Measurements from ENCODE around the gene DPYD.

Gene DPYD

DNA sequence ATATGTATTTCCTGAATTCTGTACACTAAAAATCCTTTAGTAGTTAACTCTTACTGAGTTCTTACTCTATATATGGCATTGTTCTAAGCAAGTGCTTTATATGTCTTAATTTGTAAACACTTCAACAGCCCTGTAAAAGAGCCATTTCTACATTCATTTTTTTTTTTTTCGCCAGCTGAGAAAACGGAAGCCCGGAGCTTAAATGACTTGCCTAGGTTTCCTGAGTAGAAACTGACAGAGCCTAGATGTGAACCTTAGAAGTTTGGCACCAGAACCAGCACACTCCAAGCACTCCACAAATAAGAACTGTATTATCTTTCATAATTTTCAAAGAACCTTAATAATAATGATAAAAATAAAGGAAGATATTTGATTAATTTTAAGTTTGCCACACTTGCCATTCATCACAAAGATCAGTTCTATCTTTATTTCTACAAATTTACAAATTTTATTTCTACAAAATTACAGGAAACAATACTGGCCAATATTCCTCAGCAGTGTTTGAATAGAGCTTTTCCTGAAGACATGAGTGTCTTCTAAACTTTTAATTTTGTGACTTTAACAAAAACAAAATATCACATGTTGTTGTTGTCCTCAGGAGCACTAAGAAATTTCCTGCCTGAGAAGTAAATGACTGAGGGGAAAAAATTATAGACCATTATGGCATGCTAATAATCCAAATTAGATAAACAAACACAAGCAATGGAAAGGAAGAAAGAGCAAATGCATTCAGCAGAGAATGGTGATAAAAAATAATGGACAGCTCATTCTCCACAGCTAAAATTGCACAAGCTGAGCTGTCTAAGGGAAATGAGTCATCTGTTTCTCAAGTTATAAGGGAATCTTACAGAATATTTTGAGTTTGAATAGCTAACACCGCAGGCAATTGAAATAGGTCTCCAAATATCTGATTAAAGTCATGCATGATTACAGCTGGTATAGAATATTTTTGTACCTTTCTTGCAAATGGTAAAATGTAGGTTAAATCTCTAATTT is 71.2 kb downstream of the DPYD start:
- TF ChIP-seq, protein P1, sequence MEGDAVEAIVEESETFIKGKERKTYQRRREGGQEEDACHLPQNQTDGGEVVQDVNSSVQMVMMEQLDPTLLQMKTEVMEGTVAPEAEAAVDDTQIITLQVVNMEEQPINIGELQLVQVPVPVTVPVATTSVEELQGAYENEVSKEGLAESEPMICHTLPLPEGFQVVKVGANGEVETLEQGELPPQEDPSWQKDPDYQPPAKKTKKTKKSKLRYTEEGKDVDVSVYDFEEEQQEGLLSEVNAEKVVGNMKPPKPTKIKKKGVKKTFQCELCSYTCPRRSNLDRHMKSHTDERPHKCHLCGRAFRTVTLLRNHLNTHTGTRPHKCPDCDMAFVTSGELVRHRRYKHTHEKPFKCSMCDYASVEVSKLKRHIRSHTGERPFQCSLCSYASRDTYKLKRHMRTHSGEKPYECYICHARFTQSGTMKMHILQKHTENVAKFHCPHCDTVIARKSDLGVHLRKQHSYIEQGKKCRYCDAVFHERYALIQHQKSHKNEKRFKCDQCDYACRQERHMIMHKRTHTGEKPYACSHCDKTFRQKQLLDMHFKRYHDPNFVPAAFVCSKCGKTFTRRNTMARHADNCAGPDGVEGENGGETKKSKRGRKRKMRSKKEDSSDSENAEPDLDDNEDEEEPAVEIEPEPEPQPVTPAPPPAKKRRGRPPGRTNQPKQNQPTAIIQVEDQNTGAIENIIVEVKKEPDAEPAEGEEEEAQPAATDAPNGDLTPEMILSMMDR (IDR thresholded peaks at IDR 0.05; ENCODE audit: low read depth, low read length, missing control alignments) = no peak
- H3K4me3 ChIP-seq (replicated peaks; ENCODE audit: low read depth, low read length) = no peak overlapping the region

DNA sequence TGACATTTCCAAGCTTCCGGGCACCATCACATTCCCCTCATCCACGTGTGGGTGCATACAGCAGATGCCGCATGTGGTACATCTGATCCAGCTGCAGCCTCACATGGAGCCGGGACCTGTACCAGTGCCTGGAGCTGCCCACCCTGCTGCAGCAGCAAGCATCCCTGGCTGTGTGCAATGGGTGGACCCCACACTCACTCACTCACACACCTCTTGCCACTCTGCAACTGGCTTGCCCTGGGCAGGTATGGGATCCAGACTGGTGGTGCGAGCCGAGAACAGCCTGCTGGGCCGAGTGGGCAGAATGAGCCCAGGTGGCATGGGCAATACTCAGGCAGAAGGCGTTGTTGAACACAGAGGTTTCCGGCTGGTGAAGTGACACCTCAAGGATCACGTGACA is 75.0 kb downstream of the DPYD start:
- TF ChIP-seq, protein P1 (IDR thresholded peaks at IDR 0.05; ENCODE audit: low read depth, low read length, missing control alignments) = no peak
- DNase-seq (ENCODE audit: extremely low read depth, low read depth) = no peak
- no peak overlapping the region for H3K4me3 ChIP-seq (replicated peaks; ENCODE audit: low read depth, low read length)

More for the DNA sequence above, 71.2 kb downstream of the DPYD start:
- DNase-seq (ENCODE audit: extremely low read depth, low read depth) = peak; percentile 59

DNA sequence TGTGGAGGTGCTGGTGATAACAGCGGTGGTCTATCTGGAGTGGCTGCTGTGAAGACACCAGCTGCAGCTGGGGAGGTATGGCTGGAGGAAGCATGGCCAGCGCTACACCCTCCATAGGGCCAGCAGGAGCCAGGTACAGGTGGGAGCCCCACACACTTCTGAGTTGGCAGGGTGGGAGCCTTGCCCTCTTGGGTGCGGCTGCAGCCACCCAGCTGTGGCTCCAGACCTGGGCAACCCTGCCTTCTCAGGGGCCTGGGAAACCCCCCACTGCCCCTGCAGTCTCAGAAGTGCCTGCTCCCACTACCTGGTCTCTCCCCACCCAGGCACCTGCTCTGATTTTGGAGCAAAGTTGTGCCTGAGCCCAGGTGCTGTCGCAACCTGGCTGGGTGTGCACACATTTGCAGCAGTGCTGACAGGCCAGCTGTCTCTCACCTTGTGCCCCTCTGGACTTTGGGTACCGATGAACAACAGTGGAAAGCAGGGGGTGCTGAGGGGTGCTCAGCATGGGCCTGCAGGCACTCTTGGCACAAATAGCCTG is 76.2 kb downstream of the DPYD start:
- DNase-seq (ENCODE audit: extremely low read depth, low read depth) = no peak
- TF ChIP-seq, protein P1 (IDR thresholded peaks at IDR 0.05; ENCODE audit: low read depth, low read length, missing control alignments) = no peak
- H3K4me3 ChIP-seq (replicated peaks; ENCODE audit: low read depth, low read length) = no peak overlapping the region

DNA sequence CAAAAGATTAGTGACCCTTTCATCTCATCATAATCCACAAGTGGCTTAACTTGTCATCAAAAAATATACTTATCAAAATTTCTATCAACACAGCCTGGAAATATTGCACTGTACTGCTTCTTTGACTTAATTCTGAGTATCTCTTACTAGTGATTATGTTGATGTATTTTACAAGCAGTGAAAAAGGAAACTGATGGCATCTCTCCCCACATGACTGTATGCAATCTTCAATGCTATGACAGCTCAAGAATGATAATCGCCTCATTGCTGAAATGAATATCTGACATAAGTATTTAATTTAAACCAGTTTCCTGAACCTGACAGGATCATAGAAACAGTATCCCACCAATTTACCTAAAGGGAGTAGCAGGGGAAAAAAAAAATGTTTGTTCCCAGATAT is 79.5 kb downstream of the DPYD start:
- no peak for DNase-seq (ENCODE audit: extremely low read depth, low read depth)
- TF ChIP-seq, protein P1 (IDR thresholded peaks at IDR 0.05; ENCODE audit: low read depth, low read length, missing control alignments) = no peak
- no peak overlapping the region for H3K4me3 ChIP-seq (replicated peaks; ENCODE audit: low read depth, low read length)

DNA sequence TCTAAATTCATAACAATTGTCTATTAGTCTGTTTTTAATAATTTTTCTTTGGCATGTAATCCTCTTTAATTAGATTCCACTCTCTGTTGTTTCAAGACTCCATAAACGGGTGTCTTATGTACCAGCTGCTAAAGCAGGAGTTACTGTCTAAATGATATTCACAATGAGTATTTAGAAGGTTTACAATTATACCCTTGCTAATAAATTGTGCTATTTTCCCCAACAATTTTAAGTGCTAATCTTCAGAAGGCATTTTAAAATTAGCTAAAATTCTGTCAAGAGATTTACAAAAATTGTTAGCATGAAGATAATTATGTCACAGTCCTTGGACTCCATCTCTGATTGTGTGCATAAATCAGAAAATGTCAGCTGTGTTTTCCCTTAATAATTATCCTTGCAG is 83.7 kb downstream of the DPYD start:
- no peak overlapping the region for H3K4me3 ChIP-seq (replicated peaks; ENCODE audit: low read depth, low read length)
- TF ChIP-seq, protein P1 (IDR thresholded peaks at IDR 0.05; ENCODE audit: low read depth, low read length, missing control alignments) = no peak

DNA sequence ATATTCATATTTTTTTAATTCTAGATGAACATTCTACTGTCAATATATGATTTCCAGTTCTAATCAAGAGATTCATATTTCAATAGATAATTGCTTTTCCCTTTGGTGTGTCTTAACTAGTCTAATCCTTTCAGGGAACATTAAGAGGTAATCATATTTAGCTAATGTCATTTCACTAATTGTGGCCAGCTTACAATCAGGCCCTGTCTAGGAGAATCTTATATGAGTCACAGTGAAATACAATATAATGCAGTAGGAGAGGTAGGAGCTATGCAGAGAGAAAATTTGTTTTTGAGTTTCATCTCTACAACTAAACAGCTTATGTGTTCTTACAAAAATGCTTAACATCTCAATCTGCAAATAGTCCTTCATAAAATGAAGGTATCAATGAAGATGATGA is 85.9 kb downstream of the DPYD start:
- DNase-seq (ENCODE audit: extremely low read depth, low read depth) = no peak
- TF ChIP-seq, protein P1 (IDR thresholded peaks at IDR 0.05; ENCODE audit: low read depth, low read length, missing control alignments) = no peak
- no peak overlapping the region for H3K4me3 ChIP-seq (replicated peaks; ENCODE audit: low read depth, low read length)

More for the DNA sequence above, 83.7 kb downstream of the DPYD start:
- DNase-seq (ENCODE audit: extremely low read depth, low read depth) = no peak

All from HFF-Myc (cell line).